Prostate gland (tissue), 2 donors: ENCODE measurements around the gene ARMC6.

Source experiments
- POLR2A ChIP-seq: fragments of 450-650 bp; IDR thresholded peaks from one replicate; pipeline ENCODE4 v1.6.1; 2016; ENCODE audit warnings: antibody characterized with exemption, mild to moderate bottlenecking
- POLR2AphosphoS5 ChIP-seq: sonication (generic); formaldehyde crosslinking; IDR thresholded peaks from one replicate; pipeline ENCODE4 v1.6.1; 2017; ENCODE audit warnings: antibody characterized with exemption
- TF ChIP-seq, protein P1 (sequence below), 4 experiments: fragments of 200-600 bp in 2 of 4; fragments of 450-650 bp in 2 of 4; sonication (generic) in 2 of 4; IDR thresholded peaks; 1 replicate in 3 of 4; 2 replicates in 1 of 4; pipeline ENCODE4 v1.5.1; 2016 to 2019; ENCODE audit warnings: antibody characterized with exemption in 4 of 4, mild to moderate bottlenecking in 2 of 4, moderate library complexity in 2 of 4

DNA sequence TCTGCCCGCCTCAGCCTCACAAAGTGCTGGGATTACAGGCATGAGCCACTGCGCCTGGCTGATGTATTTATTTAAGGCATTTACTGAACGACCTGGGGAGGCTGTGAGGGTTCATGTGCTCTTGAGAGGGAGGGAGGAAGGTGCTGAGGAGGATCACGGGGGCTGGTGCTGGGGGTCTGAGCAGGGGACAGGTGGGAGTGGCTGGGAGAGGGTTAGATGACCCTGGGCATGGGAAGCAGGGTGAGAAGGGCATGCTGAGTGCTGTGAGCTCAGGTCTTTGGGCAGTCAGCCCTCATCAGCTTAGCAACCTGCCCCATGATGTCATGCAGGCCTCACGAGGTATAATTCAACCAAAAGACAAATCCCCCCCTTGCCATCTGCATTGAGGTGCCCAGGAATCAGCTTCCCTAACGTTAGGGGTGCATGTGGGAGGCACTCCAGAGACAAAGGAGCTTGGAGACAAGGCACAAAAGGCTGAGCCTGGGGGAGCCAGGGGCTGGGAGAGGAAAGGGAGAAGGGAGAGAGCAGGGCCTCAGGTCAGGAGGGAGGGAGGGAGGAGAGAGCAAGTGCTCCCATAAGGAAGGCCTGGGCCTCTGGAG is 36.5 kb upstream of the ARMC6 start:
- TF ChIP-seq POLR2AphosphoS5 (no peak), POLR2A (no peak)
- TF ChIP-seq, protein P1, sequence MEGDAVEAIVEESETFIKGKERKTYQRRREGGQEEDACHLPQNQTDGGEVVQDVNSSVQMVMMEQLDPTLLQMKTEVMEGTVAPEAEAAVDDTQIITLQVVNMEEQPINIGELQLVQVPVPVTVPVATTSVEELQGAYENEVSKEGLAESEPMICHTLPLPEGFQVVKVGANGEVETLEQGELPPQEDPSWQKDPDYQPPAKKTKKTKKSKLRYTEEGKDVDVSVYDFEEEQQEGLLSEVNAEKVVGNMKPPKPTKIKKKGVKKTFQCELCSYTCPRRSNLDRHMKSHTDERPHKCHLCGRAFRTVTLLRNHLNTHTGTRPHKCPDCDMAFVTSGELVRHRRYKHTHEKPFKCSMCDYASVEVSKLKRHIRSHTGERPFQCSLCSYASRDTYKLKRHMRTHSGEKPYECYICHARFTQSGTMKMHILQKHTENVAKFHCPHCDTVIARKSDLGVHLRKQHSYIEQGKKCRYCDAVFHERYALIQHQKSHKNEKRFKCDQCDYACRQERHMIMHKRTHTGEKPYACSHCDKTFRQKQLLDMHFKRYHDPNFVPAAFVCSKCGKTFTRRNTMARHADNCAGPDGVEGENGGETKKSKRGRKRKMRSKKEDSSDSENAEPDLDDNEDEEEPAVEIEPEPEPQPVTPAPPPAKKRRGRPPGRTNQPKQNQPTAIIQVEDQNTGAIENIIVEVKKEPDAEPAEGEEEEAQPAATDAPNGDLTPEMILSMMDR (IDR thresholded peaks at IDR 0.05), result no peak
